HG03439 (cell line): ENCODE data around the gene ADGRD1.

Source experiments
- ATAC-seq: cut with Tn5 transposase; IDR thresholded peaks from one replicate; pipeline ENCODE4 v1.9.1; 2021; ENCODE audit warnings: mild to moderate bottlenecking, moderate library complexity; ENCODE audit not compliant: unreplicated experiment

The ADGRD1 gene

GRCh38 chr12:131052063-131052781 is 98.5 kb downstream of the ADGRD1 start:
- ATAC-seq: no peak

- ATAC-seq: no peak
Observed at GRCh38 chr12:131052929-131053328, 99.2 kb downstream of the ADGRD1 start.

- no peak for ATAC-seq
Observed at GRCh38 chr12:131053567-131053966, 99.9 kb downstream of the ADGRD1 start.

GRCh38 chr12:131054345-131055092 is 100.8 kb downstream of the ADGRD1 start:
- no peak for ATAC-seq

- ATAC-seq: no peak
Observed at GRCh38 chr12:131055093-131055465, 101.4 kb downstream of the ADGRD1 start.

GRCh38 chr12:131055596-131056233 is 102.0 kb downstream of the ADGRD1 start:
- ATAC-seq: no peak

GRCh38 chr12:131056626-131057025 is 102.9 kb downstream of the ADGRD1 start:
- no peak for ATAC-seq

- no peak for ATAC-seq
Observed at GRCh38 chr12:131057211-131057721, 103.6 kb downstream of the ADGRD1 start.

GRCh38 chr12:131057722-131058515 is 104.2 kb downstream of the ADGRD1 start:
- ATAC-seq: no peak

- ATAC-seq: no peak
Observed at GRCh38 chr12:131058700-131059099, 105.0 kb downstream of the ADGRD1 start.

- no peak for ATAC-seq
Observed at GRCh38 chr12:131060011-131060703, 106.5 kb downstream of the ADGRD1 start.

- no peak for ATAC-seq
Observed at GRCh38 chr12:131061041-131061806, 107.5 kb downstream of the ADGRD1 start.

- ATAC-seq: no peak
Observed at GRCh38 chr12:131063413-131063812, 109.7 kb downstream of the ADGRD1 start.

GRCh38 chr12:131063960-131064359 is 110.3 kb downstream of the ADGRD1 start:
- ATAC-seq: no peak

GRCh38 chr12:131065279-131065678 is 111.6 kb downstream of the ADGRD1 start:
- no peak for ATAC-seq

- ATAC-seq: no peak
Observed at GRCh38 chr12:131065801-131066200, 112.1 kb downstream of the ADGRD1 start.

GRCh38 chr12:131066207-131066885 is 112.6 kb downstream of the ADGRD1 start:
- ATAC-seq: no peak

- ATAC-seq: no peak
Observed at GRCh38 chr12:131066886-131067490, 113.3 kb downstream of the ADGRD1 start.
